TTC549 (cell line): ENCODE data around the gene CACNA1D.
"Not testable (repeated sequence)": the region's sequence is repeated elsewhere in the genome, so short reads cannot be mapped to it uniquely, and the experiment has no call there.

Experiments used
- FAIRE-seq: peaks from 2 replicates; lab custom pipeline; 2012; peaks lifted over from hg19 to GRCh38; lab: Jason Lieb, UNC

CACNA1D gene

GRCh38 chr3:53659996-53660395, 165.6 kb downstream of the CACNA1D start:
- no peak for FAIRE-seq

GRCh38 chr3:53661480-53661879, 167.1 kb downstream of the CACNA1D start:
- no peak for FAIRE-seq

- FAIRE-seq = not testable (repeated sequence)
Observed at GRCh38 chr3:53664812-53665211, 170.4 kb downstream of the CACNA1D start.

- no peak for FAIRE-seq
Observed at GRCh38 chr3:53665608-53666425, 171.4 kb downstream of the CACNA1D start.

- no peak for FAIRE-seq
Observed at GRCh38 chr3:53668872-53669271, 174.5 kb downstream of the CACNA1D start.

- FAIRE-seq = no peak
Observed at GRCh38 chr3:53670721-53671120, 176.3 kb downstream of the CACNA1D start.

GRCh38 chr3:53671192-53671960, 177.0 kb downstream of the CACNA1D start:
- FAIRE-seq = no peak

- no peak for FAIRE-seq
Observed at GRCh38 chr3:53671961-53672299, 177.5 kb downstream of the CACNA1D start.

GRCh38 chr3:53672981-53673380, 178.6 kb downstream of the CACNA1D start:
- no peak for FAIRE-seq

GRCh38 chr3:53673722-53674350, 179.4 kb downstream of the CACNA1D start:
- no peak for FAIRE-seq

- no peak for FAIRE-seq
Observed at GRCh38 chr3:53674582-53674981, 180.2 kb downstream of the CACNA1D start.

- FAIRE-seq = no peak
Observed at GRCh38 chr3:53675022-53675697, 180.7 kb downstream of the CACNA1D start.

GRCh38 chr3:53675942-53676341, 181.5 kb downstream of the CACNA1D start:
- no peak for FAIRE-seq

- no peak for FAIRE-seq
Observed at GRCh38 chr3:53677413-53677812, 183.0 kb downstream of the CACNA1D start.

- no peak for FAIRE-seq
Observed at GRCh38 chr3:53680028-53680427, 185.6 kb downstream of the CACNA1D start.

GRCh38 chr3:53682807-53683206, 188.4 kb downstream of the CACNA1D start:
- FAIRE-seq = no peak

GRCh38 chr3:53688066-53688465, 193.7 kb downstream of the CACNA1D start:
- no peak for FAIRE-seq

GRCh38 chr3:53688989-53689388, 194.6 kb downstream of the CACNA1D start:
- no peak for FAIRE-seq

- no peak for FAIRE-seq
Observed at GRCh38 chr3:53689681-53690080, 195.3 kb downstream of the CACNA1D start.

- FAIRE-seq = no peak
Observed at GRCh38 chr3:53690521-53690920, 196.1 kb downstream of the CACNA1D start.

- no peak for FAIRE-seq
Observed at GRCh38 chr3:53691349-53691748, 196.9 kb downstream of the CACNA1D start.

GRCh38 chr3:53691885-53692284, 197.5 kb downstream of the CACNA1D start:
- FAIRE-seq = no peak

- FAIRE-seq = no peak
Observed at GRCh38 chr3:53693451-53693850, 199.0 kb downstream of the CACNA1D start.
